ENCODE measurements around the gene PTH. TPM values are rescaled to one million over a fixed set of nuclear protein-coding genes. Genes with fewer than 3 reads are reported as not detected.

PTH gene
- total and polyA plus RNA-seq, 2 donors (not counting 3 experiments of a cell fraction or from before 2014, with no cell fraction given) = not detected

GRCh38 chr11:13450832-13451397, 44.9 kb downstream of the PTH start:
- Histone ChIP-seq H3K9me1 (replicated peaks; ENCODE audit: control insufficient read depth, extremely low read depth, insufficient read depth, low read length) (no peaks in the 10 kb centered on the region), H3K36me3 (ENCODE audit: control insufficient read depth in 2 of 2, extremely low read depth in 1 of 2, insufficient read depth in 2 of 2, low read length in 2 of 2) (no peaks in the 10 kb centered on the region), H3K4me2 (ENCODE audit: insufficient read depth, low read length) (no peak overlapping the region), H3K27ac (ENCODE audit: insufficient read depth, low read depth, low read length) (no peak overlapping the region), H3K9ac (replicated peaks; ENCODE audit: extremely low read depth, insufficient read depth, low read length) (no peak overlapping the region), H2AFZ (ENCODE audit: low read depth, low read length) (no peak overlapping the region), H3K27me3 (ENCODE audit: control insufficient read depth in 2 of 2, insufficient read depth in 2 of 2, low read length in 2 of 2) (no peaks in the 10 kb centered on the region), H3K4me1 (ENCODE audit: control insufficient read depth, extremely low read depth, insufficient read depth, low read length) (peaks cover 33% of the 10 kb centered on the region), H3K4me3 (replicated peaks in 1 of 3; ENCODE audit: insufficient read depth in 1 of 3, low read depth in 1 of 3, low read length in 3 of 3) (no peak overlapping the region), H4K20me1 (replicated peaks; ENCODE audit: control insufficient read depth, extremely low read depth, insufficient read depth, low read length) (peaks cover 6% of the 10 kb centered on the region), H3K79me2 (ENCODE audit: control insufficient read depth, insufficient read depth, low read length) (peaks cover 94% of the 10 kb centered on the region), H3K9me3 (replicated peaks; ENCODE audit: control insufficient read depth, insufficient read depth, low read length) (no peaks in the 10 kb centered on the region)
- TF ChIP-seq EZH2 (IDR thresholded peaks at IDR 0.05; ENCODE audit: borderline replicate concordance, low read depth, low read length, severe bottlenecking) (no peak), GATA2 (IDR thresholded peaks at IDR 0.05; ENCODE audit: insufficient read depth, insufficient read length, low read depth, low read length) (no peak), MYC (IDR thresholded peaks at IDR 0.05; ENCODE audit: low read depth, low read length) (no peak), MAX (IDR thresholded peaks at IDR 0.05; ENCODE audit: insufficient read depth, insufficient read length) (no peak), FOS (IDR thresholded peaks at IDR 0.05; ENCODE audit: borderline replicate concordance, insufficient read depth, low read length) (no peak), POLR2A (IDR thresholded peaks at IDR 0.05; ENCODE audit: low read depth, low read length) (no peak), JUN (IDR thresholded peaks at IDR 0.05; ENCODE audit: borderline replicate concordance, insufficient read depth, insufficient read length, low read depth) (no peak), POLR2AphosphoS5 (IDR thresholded peaks at IDR 0.05; ENCODE audit: insufficient read depth, low read depth, low read length) (no peak)
- TF ChIP-seq, protein P1, sequence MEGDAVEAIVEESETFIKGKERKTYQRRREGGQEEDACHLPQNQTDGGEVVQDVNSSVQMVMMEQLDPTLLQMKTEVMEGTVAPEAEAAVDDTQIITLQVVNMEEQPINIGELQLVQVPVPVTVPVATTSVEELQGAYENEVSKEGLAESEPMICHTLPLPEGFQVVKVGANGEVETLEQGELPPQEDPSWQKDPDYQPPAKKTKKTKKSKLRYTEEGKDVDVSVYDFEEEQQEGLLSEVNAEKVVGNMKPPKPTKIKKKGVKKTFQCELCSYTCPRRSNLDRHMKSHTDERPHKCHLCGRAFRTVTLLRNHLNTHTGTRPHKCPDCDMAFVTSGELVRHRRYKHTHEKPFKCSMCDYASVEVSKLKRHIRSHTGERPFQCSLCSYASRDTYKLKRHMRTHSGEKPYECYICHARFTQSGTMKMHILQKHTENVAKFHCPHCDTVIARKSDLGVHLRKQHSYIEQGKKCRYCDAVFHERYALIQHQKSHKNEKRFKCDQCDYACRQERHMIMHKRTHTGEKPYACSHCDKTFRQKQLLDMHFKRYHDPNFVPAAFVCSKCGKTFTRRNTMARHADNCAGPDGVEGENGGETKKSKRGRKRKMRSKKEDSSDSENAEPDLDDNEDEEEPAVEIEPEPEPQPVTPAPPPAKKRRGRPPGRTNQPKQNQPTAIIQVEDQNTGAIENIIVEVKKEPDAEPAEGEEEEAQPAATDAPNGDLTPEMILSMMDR (IDR thresholded peaks at IDR 0.05; ENCODE audit: extremely low read depth in 1 of 2, insufficient read depth in 1 of 2, low read depth in 1 of 2, low read length in 2 of 2) = no peak
- no peak for FAIRE-seq
- ChIA-PET POLR2A (no interaction called here), CTCF (interaction anchor here (0.9 to 2.4 kb wide), 7 partner anchors 8 to 66 kb away, joined by 3 to 11 read pairs (median 3); partner anchors contain the start of gene BTBD10)
- no TSS peak for BruUV-seq (replicated peaks)
- intact Hi-C loops (cut with micrococcal nuclease) (loop anchor here (1.0 kb wide), 1 partner anchor 10 kb away; no protein-coding TSS in a partner anchor), dilution Hi-C loops (cut with MboI; ENCODE audit: extremely low pct_ligation_motif_present, low sequenced_read_pairs) (no loop called here)
- DNase-seq (ENCODE audit: low read depth, low spot score) = no peak
